Measurements from ENCODE around the gene TWIST1.

TWIST1 gene

GRCh38 chr7:19117091-19117869 is at the start of gene TWIST1:
Gene TWIST1 (minus strand): TSS chr7:19117636. CDS start chr7:19117321, 315 bp downstream.
- no peak for DNase-seq (ENCODE audit: low read depth in 2 of 2)

- no peak for DNase-seq (ENCODE audit: low read depth in 2 of 2)
Measured at GRCh38 chr7:19161671-19162070, 44.2 kb upstream of the TWIST1 start.

- no peak for DNase-seq (ENCODE audit: low read depth in 2 of 2)
Measured at GRCh38 chr7:19146699-19147098, 29.3 kb upstream of the TWIST1 start.

GRCh38 chr7:19145434-19146115 is 28.1 kb upstream of the TWIST1 start:
- no peak for DNase-seq (ENCODE audit: low read depth in 2 of 2)

GRCh38 chr7:19144661-19145433 is 27.4 kb upstream of the TWIST1 start, which contains the start of gene FERD3L:
Gene FERD3L (minus strand): TSS chr7:19145421. CDS start chr7:19145362, 59 bp downstream.
- DNase-seq (ENCODE audit: low read depth in 2 of 2) = no peak

GRCh38 chr7:19143881-19144574 is 26.6 kb upstream of the TWIST1 start:
- no peak for DNase-seq (ENCODE audit: low read depth in 2 of 2)

GRCh38 chr7:19139706-19140327 is 22.4 kb upstream of the TWIST1 start:
- no peak for DNase-seq (ENCODE audit: low read depth in 2 of 2)

GRCh38 chr7:19133886-19134285 is 16.4 kb upstream of the TWIST1 start:
- DNase-seq (ENCODE audit: low read depth in 2 of 2) = no peak

- DNase-seq (ENCODE audit: low read depth in 2 of 2) = no peak
Measured at GRCh38 chr7:19133390-19133789, 16.0 kb upstream of the TWIST1 start.

- no peak for DNase-seq (ENCODE audit: low read depth in 2 of 2)
Measured at GRCh38 chr7:19128856-19129255, 11.4 kb upstream of the TWIST1 start.

- no peak for DNase-seq (ENCODE audit: low read depth in 2 of 2)
Measured at GRCh38 chr7:19121977-19122588, 4.6 kb upstream of the TWIST1 start.

- no peak for DNase-seq (ENCODE audit: low read depth in 2 of 2)
Measured at GRCh38 chr7:19119870-19120486, 2.5 kb upstream of the TWIST1 start.

- no peak for DNase-seq (ENCODE audit: low read depth in 2 of 2)
Measured at GRCh38 chr7:19119372-19119771, 1.9 kb upstream of the TWIST1 start.

- no peak for DNase-seq (ENCODE audit: low read depth in 2 of 2)
Measured at GRCh38 chr7:19118636-19119371, 1.4 kb upstream of the TWIST1 start.

GRCh38 chr7:19117870-19118608 is 603 bp upstream of the TWIST1 start:
- no peak for DNase-seq (ENCODE audit: low read depth in 2 of 2)

- no peak for DNase-seq (ENCODE audit: low read depth in 2 of 2)
Measured at GRCh38 chr7:19116121-19117090, 1.0 kb downstream of the TWIST1 start.

GRCh38 chr7:19114551-19114855 is 2.9 kb downstream of the TWIST1 start:
- DNase-seq (ENCODE audit: low read depth in 2 of 2) = no peak
